Melanocyte of skin (primary cell): ENCODE measurements around the gene MRPL17. TPM values are rescaled to one million over a fixed set of nuclear protein-coding genes. Genes with fewer than 3 reads are reported as not detected.

Source experiments
- total RNA-seq, 2 donors: library from RNA; depleted of rRNA; stranded (reverse); fragments of >200 nt; gene quantifications; 2 replicates each; pipeline ENCODE4 v1.2.3, GENCODE V29; 2012

The MRPL17 gene
- total RNA-seq: 10 to 100 TPM; 37.9 to 84.6 TPM

GRCh38 chr11:6682936-6683861 lies at the start of gene MRPL17:
Gene MRPL17 (minus strand): TSS chr11:6683340. CDS start chr11:6683296, 44 bp downstream.

GRCh38 chr11:6655790-6656583 lies 27.2 kb downstream of the MRPL17 start, which contains the start of gene DCHS1:
Gene DCHS1 (minus strand): TSS chr11:6655809. CDS start chr11:6641613, 14,196 bp downstream.

Other genes starting within 250 kb of the MRPL17 start
- gene HPX, start 242.4 kb downstream of the MRPL17 start, total RNA-seq: 1 to 10 TPM in 1 of 2 donors, under 1 TPM in 1; 0.34 to 1.3 TPM
- 10 to 100 TPM; 29.3 to 31.3 TPM for gene TRIM3, start 209.4 kb downstream of the MRPL17 start, total RNA-seq
- 10 to 100 TPM; 60.6 to 60.9 TPM for gene ARFIP2, start 202.0 kb downstream of the MRPL17 start, total RNA-seq
- 10 to 100 TPM; 59.5 to 65.9 TPM for gene TIMM10B, start 201.8 kb downstream of the MRPL17 start, total RNA-seq
- 10 to 100 TPM in 1 of 2 donors, 1 to 10 TPM in 1; 8.7 to 13.1 TPM for gene DNHD1, start 186.1 kb downstream of the MRPL17 start, total RNA-seq
- 10 to 100 TPM; 12.7 to 14.0 TPM for gene RRP8, start 79.7 kb downstream of the MRPL17 start, total RNA-seq
- gene ILK, start 79.6 kb downstream of the MRPL17 start, total RNA-seq: 100 to 1,000 TPM; 151 to 152 TPM
- gene TAF10, start 71.1 kb downstream of the MRPL17 start, total RNA-seq: 10 to 100 TPM; 21.7 to 39.6 TPM
- 100 to 1,000 TPM; 213 to 236 TPM for gene TPP1, start 63.9 kb downstream of the MRPL17 start, total RNA-seq
- gene DCHS1, start 27.5 kb downstream of the MRPL17 start, total RNA-seq: 1 to 10 TPM; 1.0 to 4.0 TPM
- under 1 TPM; 0.34 to 1.00 TPM for gene OR2AG2, start 88.6 kb upstream of the MRPL17 start, total RNA-seq
- gene OR2AG1, start 99.7 kb upstream of the MRPL17 start, total RNA-seq: not detected
- under 1 TPM; 0.33 to 0.69 TPM for gene OR6A2, start 116.3 kb upstream of the MRPL17 start, total RNA-seq
- gene OR10A5, start 162.3 kb upstream of the MRPL17 start, total RNA-seq: not detected
- gene OR10A2, start 179.7 kb upstream of the MRPL17 start, total RNA-seq: not detected
- not detected for gene OR10A4, start 193.3 kb upstream of the MRPL17 start, total RNA-seq
- under 1 TPM; 0.69 to 1.00 TPM for gene OR2D2, start 209.2 kb upstream of the MRPL17 start, total RNA-seq
- not detected for gene OR2D3, start 237.7 kb upstream of the MRPL17 start, total RNA-seq
- gene ZNF215, start 243.1 kb upstream of the MRPL17 start, total RNA-seq: 1 to 10 TPM; 4.5 to 7.7 TPM